Measurements from ENCODE around the gene CRIP1. TPM values are rescaled to one million over a fixed set of nuclear protein-coding genes. Genes with fewer than 3 reads are reported as not detected.
A peak's percentile ranks its signal among the peaks of the same experiment; 100 is the strongest.

The CRIP1 gene, protein sequence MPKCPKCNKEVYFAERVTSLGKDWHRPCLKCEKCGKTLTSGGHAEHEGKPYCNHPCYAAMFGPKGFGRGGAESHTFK
- 100 to 1,000 TPM; 146 to 174 TPM for total RNA-seq

DNA sequence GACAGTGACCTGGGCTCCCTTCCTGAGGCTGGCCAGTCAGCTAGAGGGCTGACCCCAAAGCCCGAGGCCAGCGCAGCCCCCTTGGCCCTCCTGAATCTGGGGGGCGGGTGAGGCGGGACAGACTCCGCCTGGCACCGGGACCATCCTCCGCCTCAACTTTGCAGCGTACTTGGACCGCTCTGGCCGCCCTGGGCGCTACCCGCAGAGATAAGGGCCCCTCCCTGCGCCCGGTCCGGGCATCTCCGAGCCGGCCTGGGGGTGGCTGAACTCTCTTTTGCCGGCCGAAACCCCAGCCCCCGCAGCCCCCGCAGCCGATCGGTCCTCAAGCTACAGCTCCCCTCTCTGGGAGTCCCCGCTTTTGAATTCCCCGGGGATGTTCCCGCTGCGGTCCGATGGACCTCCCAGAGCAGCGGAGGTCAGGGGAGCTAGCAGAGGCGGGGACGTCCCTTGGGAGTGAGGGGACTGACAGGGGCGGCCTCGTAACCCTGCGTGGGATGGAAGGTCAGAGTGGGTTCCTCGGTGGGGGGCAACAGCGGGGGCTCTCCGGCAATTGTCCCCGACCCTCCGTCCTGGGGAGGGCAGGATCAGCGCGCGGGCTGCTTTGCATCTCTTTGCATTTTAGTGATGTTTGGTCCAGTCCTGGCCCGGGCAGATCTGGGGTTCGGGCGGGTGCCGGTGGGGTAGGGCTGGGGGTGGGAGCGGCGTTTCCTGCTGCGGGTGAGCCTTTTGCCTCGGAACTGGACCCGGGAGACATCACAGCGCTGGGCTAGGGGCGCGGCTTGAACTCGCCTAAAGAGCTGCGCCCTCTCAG is at the start of gene CRIP1:
CRIP1 (plus strand) TSS at position 724 of the 811 bp plus-strand sequence. CDS start 374 bp downstream, outside the sequence.
- DNase-seq (no peak), ATAC-seq (replicated peaks in 1 of 2) (no peak)
- Mint-ChIP-seq H3K9me3 (no peaks in the 10 kb centered on the region), H3K27me3 (ENCODE audit: low read depth) (no peaks in the 10 kb centered on the region), H3K4me3 (peak within 1 kb of the TSS; percentile 87 to 95), H3K4me1 (ENCODE audit: low read depth) (peaks cover 56% of the 10 kb centered on the region), H3K36me3 (ENCODE audit: insufficient read depth in 2 of 2) (no peaks in the 10 kb centered on the region), H3K27ac (no peak within 1 kb of the TSS)

DNA sequence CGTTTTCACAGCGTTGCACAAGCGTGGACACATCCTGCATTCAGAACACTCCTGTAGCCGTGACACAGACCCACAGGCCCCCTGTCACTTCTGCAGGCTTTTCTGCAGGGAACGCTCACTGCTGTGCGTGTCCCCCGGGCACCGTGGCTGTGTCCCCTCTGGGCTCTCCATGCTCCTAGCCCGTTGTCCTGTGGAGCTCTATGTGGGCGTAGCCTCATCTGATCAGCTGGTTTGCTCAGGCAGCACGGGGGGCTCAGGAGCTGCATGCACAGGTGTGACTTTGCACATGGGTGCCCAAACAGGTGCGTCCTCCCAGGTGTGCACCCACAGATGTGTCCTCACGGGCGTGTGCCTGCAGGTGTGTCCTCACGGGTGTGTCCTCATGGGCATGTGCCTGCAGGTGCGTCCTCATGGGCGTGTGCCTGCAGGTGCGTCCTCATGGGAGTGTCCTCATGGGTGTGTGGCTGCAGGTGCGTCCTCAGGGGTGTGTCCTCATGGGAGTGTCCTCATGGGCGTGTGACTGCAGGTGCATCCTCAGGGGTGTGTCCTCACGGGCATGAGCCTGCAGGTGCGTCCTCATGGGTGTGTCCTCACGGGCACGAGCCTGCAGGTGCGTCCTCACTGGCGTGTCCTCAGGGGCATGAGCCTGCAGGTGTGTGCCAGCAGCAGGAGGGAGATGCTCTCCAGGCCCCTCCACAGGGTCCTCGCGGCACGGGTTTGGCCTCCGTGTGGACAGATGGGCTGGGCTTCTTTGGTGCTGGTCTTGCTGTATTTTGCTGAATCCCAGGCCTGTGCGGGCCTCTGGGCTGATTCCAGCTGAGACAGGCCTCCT is 49.6 kb upstream of the CRIP1 start:
- DNase-seq (no peak), ATAC-seq (replicated peaks in 1 of 2) (no peak)
- Mint-ChIP-seq H3K4me1 (ENCODE audit: low read depth) (peaks cover 21% of the 10 kb centered on the region), H3K27me3 (ENCODE audit: low read depth) (no peaks in the 10 kb centered on the region), H3K4me3 (no peak overlapping the region), H3K9me3 (no peaks in the 10 kb centered on the region), H3K27ac (no peak overlapping the region), H3K36me3 (ENCODE audit: insufficient read depth in 2 of 2) (peaks cover 0 to 7% of the 10 kb centered on the region in 2 donors)

DNA sequence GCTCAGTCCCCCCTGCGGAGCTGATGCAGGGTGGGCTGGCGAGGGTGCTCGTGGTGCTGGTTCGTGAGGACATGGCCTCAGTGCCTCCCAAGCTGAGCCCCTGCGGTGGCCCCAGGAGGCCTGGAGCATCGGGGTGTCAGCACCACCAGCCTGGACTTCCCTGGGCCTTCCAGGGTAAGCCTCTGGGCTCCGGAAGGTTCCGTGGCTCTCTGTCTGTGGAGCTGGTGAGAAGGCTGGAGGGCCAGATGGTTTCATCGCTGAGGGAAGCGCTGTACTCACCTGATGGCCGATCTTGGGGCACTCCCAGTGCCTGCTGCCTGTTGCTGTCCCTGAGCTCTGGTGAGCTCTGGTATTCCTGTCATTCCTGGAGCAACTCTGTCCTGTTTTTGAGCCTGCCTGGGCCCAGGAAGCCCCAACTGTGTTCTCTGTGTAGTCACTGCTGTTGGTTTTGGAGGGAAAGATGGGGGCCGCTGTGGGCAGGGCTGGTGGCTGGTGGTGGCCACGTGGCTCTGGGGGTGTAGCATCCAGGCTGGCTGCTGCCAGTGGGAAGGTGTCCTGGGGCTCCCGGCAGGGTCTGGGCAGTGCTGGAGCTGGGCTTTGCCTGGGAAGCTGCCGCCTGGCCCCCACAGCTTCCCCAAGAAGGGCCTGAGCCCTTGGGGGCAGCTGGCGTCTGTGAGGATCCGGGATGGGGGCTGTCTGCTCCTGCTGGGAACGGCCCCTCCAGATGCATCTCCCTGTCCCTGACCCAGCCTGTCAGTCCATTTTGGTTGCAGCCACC is 48.8 kb upstream of the CRIP1 start:
- Mint-ChIP-seq H3K27ac (no peak overlapping the region), H3K9me3 (no peaks in the 10 kb centered on the region), H3K4me1 (ENCODE audit: low read depth) (peaks cover 21% of the 10 kb centered on the region), H3K4me3 (no peak overlapping the region), H3K36me3 (ENCODE audit: insufficient read depth in 2 of 2) (peaks cover 0 to 7% of the 10 kb centered on the region in 2 donors), H3K27me3 (ENCODE audit: low read depth) (no peaks in the 10 kb centered on the region)
- ATAC-seq (replicated peaks in 1 of 2) (no peak), DNase-seq (no peak)

DNA sequence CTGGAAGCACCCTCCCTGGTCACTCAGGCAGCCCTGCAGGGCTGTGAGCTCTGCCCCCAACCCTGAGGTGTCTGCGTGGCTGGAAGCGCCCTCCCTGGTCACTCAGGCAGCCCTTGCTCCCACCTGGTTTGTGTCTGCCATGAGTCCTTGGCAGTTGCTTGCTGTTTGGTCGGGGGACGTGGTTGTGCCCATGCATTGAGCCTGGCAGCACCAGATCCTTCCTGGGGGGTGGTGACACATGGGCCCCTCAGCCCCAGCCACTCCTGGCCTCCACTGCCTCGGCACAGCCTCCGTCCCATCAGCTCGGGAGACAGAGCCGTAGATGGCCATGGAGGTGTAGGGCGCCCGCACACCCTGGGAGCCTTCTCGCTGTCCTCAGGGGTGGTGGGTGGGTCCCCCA is 47.5 kb upstream of the CRIP1 start:
- H3K4me3 Mint-ChIP-seq: no peak overlapping the region
- no peaks in the 10 kb centered on the region for H3K9me3 Mint-ChIP-seq
- ATAC-seq (replicated peaks in 1 of 2) (no peak), DNase-seq (no peak)
- no peaks in the 10 kb centered on the region for H3K27me3 Mint-ChIP-seq (ENCODE audit: low read depth)
- H3K4me1 Mint-ChIP-seq (ENCODE audit: low read depth): peaks cover 18% of the 10 kb centered on the region
- H3K36me3 Mint-ChIP-seq (ENCODE audit: insufficient read depth in 2 of 2): peaks cover 0 to 7% of the 10 kb centered on the region in 2 donors
- no peak overlapping the region for H3K27ac Mint-ChIP-seq

DNA sequence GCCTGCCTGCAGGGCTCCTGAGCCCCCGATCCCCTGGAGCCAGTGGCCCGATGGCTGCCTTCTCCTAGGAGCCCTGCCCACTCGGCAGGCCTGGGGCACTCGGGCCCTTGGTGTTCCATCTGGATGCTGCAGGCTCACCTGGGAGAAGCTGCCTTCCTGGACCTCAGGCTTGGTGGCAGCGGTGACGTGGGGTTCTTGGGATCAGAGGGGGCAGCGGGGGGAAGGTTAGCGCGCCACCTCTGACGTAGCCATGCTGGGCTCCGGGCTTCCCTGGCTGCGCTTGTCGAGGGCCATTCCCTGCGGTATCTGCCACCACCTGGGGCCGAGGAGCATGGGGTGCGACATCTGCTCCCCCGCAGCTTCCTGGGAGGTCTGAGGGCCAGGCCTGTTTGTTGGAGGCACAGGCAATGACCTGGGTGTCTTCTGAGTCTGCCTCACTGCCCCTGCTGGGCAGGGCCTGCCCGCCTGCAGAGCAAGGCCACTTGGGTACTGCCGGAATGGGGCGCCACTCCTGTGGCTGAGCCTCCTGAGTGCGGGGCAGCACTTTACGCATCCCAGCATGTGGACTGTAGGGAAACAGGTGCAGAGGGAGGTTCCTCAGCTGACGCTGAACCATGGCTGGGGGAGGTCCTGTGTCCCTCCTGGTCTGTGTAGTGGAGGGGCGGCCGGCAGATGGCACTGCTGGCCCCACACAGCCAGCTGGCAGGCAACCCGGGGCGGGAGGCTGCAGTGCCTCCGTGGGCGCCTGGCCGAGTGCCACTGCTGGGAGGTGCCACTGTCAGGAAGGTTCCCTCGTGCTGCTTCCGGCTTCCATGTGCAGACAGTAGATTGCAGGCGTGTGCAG is 46.8 kb upstream of the CRIP1 start:
- Mint-ChIP-seq H3K27me3 (ENCODE audit: low read depth) (no peaks in the 10 kb centered on the region), H3K36me3 (ENCODE audit: insufficient read depth in 2 of 2) (peaks cover 0 to 7% of the 10 kb centered on the region in 2 donors), H3K4me3 (no peak overlapping the region), H3K27ac (no peak overlapping the region), H3K9me3 (no peaks in the 10 kb centered on the region), H3K4me1 (ENCODE audit: low read depth) (peaks cover 10% of the 10 kb centered on the region)
- DNase-seq (no peak), ATAC-seq (replicated peaks in 1 of 2) (no peak)

DNA sequence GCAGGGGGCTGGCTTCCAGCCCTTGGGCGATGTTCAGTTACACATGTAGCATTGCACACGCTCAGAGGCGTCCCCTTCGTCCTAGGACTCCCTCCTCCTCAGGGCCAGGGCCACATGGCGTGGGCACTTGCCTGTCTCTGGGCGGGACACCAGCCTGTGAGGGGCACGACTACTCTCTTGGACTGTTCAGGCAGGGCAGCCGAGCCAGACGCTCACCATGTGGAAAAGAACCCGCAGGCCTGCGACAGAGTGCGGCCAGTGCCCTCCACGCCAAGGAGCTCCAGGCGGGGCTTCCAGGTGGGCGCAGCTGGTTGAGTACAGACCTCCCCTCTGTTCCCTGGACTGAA is 46.2 kb upstream of the CRIP1 start:
- no peak for DNase-seq
- no peak overlapping the region for H3K4me3 Mint-ChIP-seq
- peaks cover 4% of the 10 kb centered on the region for H3K4me1 Mint-ChIP-seq (ENCODE audit: low read depth)
- no peak for ATAC-seq (replicated peaks in 1 of 2)
- H3K36me3 Mint-ChIP-seq (ENCODE audit: insufficient read depth in 2 of 2): peaks cover 0 to 5% of the 10 kb centered on the region in 2 donors
- no peaks in the 10 kb centered on the region for H3K9me3 Mint-ChIP-seq
- no peaks in the 10 kb centered on the region for H3K27me3 Mint-ChIP-seq (ENCODE audit: low read depth)
- no peak overlapping the region for H3K27ac Mint-ChIP-seq

DNA sequence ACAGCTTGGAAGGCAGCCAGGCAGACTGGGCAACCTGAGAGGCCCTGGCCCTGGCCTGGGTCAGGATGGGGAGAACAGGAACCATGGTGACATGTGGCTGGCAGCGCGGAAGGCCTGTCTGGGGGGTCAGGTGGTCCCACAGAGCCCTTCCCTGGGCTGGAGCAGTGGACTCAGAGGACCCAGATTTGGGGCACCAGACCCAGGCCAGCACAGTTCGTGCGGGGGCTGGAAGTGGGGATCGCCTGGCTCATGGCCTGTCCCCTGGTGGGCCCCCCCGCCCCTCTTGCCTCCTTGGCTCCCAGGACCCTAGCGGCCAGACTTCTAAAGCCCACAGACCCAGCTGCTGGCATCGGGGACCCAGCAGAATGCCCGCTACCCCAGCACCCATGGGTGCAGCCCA is 45.7 kb upstream of the CRIP1 start:
- no peaks in the 10 kb centered on the region for H3K27me3 Mint-ChIP-seq (ENCODE audit: low read depth)

DNA sequence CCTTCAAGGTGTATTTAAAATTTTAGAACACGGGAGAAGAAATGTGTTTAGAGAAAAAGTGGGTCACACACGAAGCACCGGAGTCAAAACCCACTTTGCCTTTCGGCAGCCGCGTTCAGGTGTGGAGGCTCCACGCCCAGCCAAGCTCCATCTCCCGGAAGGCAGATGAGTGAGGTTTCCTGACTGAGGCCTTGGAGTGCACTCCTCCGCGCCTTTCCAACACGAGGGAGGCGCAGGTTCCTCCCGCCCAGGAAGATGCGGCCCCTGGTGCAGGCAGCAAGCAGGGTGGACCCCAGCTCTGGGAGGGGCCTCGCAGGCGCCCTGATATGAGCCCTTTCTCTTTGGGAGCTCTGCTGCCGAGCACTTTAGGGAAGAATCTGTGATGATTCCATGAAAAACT is 44.6 kb upstream of the CRIP1 start:
- H3K4me3 Mint-ChIP-seq: no peak overlapping the region
- H3K36me3 Mint-ChIP-seq (ENCODE audit: insufficient read depth in 2 of 2): peaks cover 0 to 5% of the 10 kb centered on the region in 2 donors
- ATAC-seq (replicated peaks in 1 of 2): no peak
- no peaks in the 10 kb centered on the region for H3K9me3 Mint-ChIP-seq
- no peaks in the 10 kb centered on the region for H3K27me3 Mint-ChIP-seq (ENCODE audit: low read depth)
- H3K4me1 Mint-ChIP-seq (ENCODE audit: low read depth): no peaks in the 10 kb centered on the region
- no peak for DNase-seq
- no peak overlapping the region for H3K27ac Mint-ChIP-seq

More for the DNA sequence above, 45.7 kb upstream of the CRIP1 start:
- no peak for ATAC-seq (replicated peaks in 1 of 2)
- Mint-ChIP-seq H3K4me3 (no peak overlapping the region), H3K4me1 (ENCODE audit: low read depth) (no peaks in the 10 kb centered on the region), H3K36me3 (ENCODE audit: insufficient read depth in 2 of 2) (peaks cover 0 to 5% of the 10 kb centered on the region in 2 donors), H3K27ac (no peak overlapping the region), H3K9me3 (no peaks in the 10 kb centered on the region)
- no peak for DNase-seq

DNA sequence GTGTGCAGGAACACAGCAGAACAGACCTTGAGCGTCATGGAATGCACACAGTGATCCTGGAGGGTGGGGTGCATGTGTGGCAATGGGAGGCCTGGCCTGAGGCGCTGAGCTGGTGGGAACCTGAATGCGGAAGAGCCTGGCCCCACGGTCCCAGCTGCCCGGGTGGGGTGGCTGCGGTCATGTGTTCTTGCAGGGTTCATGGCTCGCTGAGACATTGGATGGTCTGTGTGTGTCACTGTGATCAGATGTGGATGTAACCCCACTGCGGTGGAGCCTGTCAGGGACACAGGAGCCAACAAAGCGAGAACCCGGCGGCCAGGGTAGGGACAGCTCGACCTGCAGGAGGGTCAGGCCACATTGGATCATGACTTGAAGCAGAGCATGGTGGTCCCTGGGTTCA is 43.9 kb upstream of the CRIP1 start:
- Mint-ChIP-seq H3K4me3 (no peak overlapping the region), H3K27ac (no peak overlapping the region), H3K4me1 (ENCODE audit: low read depth) (no peaks in the 10 kb centered on the region), H3K9me3 (no peaks in the 10 kb centered on the region), H3K36me3 (ENCODE audit: insufficient read depth in 2 of 2) (peaks cover 0 to 5% of the 10 kb centered on the region in 2 donors), H3K27me3 (ENCODE audit: low read depth) (no peaks in the 10 kb centered on the region)
- DNase-seq (no peak), ATAC-seq (replicated peaks in 1 of 2) (no peak)

DNA sequence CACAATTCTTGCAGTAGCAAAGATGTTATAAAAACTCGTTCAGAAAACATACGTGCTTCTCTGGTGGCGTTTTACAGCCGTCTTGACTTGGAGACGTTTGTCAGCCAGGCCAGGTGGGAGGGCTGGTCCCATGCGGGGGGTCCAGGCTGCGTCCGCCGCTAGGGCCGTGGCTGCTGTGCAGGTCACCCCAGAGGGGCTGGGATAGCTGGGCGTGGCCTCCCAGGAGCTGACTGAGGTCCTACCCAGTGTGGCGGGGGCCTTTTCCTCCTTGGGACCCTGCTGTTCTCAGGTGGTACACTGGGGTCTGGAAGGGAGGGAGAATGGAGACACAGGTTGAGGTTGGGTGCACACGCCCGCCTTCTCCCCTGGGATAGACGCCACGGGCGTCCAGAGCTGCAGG is 41.8 kb upstream of the CRIP1 start:
- no peaks in the 10 kb centered on the region for H3K9me3 Mint-ChIP-seq
- peaks cover 0 to 5% of the 10 kb centered on the region in 2 donors for H3K36me3 Mint-ChIP-seq (ENCODE audit: insufficient read depth in 2 of 2)
- H3K27me3 Mint-ChIP-seq (ENCODE audit: low read depth): no peaks in the 10 kb centered on the region
- DNase-seq (no peak), ATAC-seq (replicated peaks in 1 of 2) (no peak)
- H3K4me3 Mint-ChIP-seq: no peak overlapping the region
- no peaks in the 10 kb centered on the region for H3K4me1 Mint-ChIP-seq (ENCODE audit: low read depth)
- H3K27ac Mint-ChIP-seq: no peak overlapping the region

DNA sequence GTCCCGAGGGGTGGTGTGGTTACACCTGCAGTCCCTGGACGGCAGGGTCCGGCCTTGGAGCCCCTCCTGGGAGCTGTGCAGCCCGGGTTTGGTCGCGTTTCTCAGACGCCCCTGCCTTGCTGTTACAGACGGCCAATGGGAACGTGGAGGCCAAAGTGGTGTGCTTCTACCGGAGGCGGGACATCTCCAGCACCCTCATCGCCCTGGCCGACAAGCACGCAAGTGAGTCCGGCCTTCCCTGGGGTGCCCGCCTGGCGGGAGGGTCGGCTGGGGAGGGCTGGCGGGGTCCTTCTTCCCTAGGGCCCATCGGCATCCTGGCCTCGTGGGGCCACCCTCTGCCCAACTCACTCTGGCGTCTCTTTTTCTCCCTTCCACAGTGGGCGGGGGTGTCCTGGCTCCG is 41.4 kb upstream of the CRIP1 start:
- ATAC-seq (replicated peaks in 1 of 2) (no peak), DNase-seq (no peak)
- Mint-ChIP-seq H3K36me3 (ENCODE audit: insufficient read depth in 2 of 2) (peaks cover 0 to 5% of the 10 kb centered on the region in 2 donors), H3K4me3 (no peak overlapping the region), H3K9me3 (no peaks in the 10 kb centered on the region), H3K4me1 (ENCODE audit: low read depth) (no peaks in the 10 kb centered on the region), H3K27ac (no peak overlapping the region), H3K27me3 (ENCODE audit: low read depth) (no peaks in the 10 kb centered on the region)
